Neural cell (in vitro differentiated cells): Measurements from ENCODE around the gene ST14.

Experiments used
- EP300 ChIP-seq: fragments of 450-650 bp; conservative IDR thresholded peaks from 2 replicates; pipeline ENCODE4 v1.6.1; 2014; ENCODE audit warnings: antibody characterized with exemption, mild to moderate bottlenecking, moderate library complexity; ENCODE audit not compliant: poor library complexity, severe bottlenecking
- EZH2 ChIP-seq: fragments of 200-600, 300-800 bp; shearing (Covaris generic), sonication (generic); IDR thresholded peaks from 2 replicates; pipeline ENCODE4 v1.6.1; 2014; ENCODE audit warnings: antibody characterized with exemption, low read length, borderline replicate concordance, mild to moderate bottlenecking; ENCODE audit not compliant: insufficient read depth, poor library complexity, severe bottlenecking
- MXI1 ChIP-seq: fragments of 450-650 bp; conservative IDR thresholded peaks from 2 replicates; pipeline ENCODE4 v1.6.1; 2014; ENCODE audit warnings: antibody characterized with exemption, mild to moderate bottlenecking; ENCODE audit not compliant: poor library complexity, severe bottlenecking
- RAD21 ChIP-seq: fragments of 450-650 bp; conservative IDR thresholded peaks from 2 replicates; pipeline ENCODE4 v1.6.1; 2014; ENCODE audit warnings: antibody characterized with exemption, mild to moderate bottlenecking, moderate library complexity
- TAF1 ChIP-seq: IDR thresholded peaks from 2 replicates; pipeline ENCODE4 v1.6.1; 2012; ENCODE audit warnings: low read depth
- TF ChIP-seq, protein P1 (sequence below): fragments of 450-650 bp; IDR thresholded peaks from 2 replicates; pipeline ENCODE4 v1.5.1; 2014; ENCODE audit warnings: antibody characterized with exemption, mild to moderate bottlenecking, moderate library complexity; ENCODE audit not compliant: poor library complexity, severe bottlenecking

DNA sequence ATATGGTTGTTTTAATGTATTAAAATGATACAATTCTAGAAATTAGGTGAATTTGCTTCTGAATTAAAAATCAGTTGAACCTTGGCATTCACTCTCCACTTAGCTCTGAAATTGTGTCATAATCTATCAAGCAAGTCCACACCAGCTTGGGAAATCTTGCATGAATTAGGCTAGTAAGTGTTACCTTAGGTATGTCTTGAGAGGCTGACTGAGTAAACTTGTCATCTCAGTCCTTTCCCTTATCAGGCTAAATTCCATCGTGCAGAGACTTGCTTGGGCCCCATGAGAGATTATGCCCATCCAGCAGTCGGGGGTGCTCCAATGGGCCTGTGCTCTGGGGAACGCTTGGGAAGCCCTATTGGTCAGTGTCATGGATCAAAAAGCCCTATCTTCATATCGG, 33.9 kb upstream of the ST14 start:
- TF ChIP-seq, protein P1, sequence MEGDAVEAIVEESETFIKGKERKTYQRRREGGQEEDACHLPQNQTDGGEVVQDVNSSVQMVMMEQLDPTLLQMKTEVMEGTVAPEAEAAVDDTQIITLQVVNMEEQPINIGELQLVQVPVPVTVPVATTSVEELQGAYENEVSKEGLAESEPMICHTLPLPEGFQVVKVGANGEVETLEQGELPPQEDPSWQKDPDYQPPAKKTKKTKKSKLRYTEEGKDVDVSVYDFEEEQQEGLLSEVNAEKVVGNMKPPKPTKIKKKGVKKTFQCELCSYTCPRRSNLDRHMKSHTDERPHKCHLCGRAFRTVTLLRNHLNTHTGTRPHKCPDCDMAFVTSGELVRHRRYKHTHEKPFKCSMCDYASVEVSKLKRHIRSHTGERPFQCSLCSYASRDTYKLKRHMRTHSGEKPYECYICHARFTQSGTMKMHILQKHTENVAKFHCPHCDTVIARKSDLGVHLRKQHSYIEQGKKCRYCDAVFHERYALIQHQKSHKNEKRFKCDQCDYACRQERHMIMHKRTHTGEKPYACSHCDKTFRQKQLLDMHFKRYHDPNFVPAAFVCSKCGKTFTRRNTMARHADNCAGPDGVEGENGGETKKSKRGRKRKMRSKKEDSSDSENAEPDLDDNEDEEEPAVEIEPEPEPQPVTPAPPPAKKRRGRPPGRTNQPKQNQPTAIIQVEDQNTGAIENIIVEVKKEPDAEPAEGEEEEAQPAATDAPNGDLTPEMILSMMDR, result no peak
- TF ChIP-seq EP300 (no peak), EZH2 (no peak), RAD21 (no peak), TAF1 (no peak), MXI1 (no peak)
